HG03442 (cell line): ENCODE measurements around the gene MAN1C1.

Experiments used
- ATAC-seq: cut with Tn5 transposase; IDR thresholded peaks from one replicate; pipeline ENCODE4 v1.9.1; 2021; ENCODE audit warnings: mild to moderate bottlenecking, moderate library complexity; ENCODE audit not compliant: unreplicated experiment

MAN1C1 gene

DNA sequence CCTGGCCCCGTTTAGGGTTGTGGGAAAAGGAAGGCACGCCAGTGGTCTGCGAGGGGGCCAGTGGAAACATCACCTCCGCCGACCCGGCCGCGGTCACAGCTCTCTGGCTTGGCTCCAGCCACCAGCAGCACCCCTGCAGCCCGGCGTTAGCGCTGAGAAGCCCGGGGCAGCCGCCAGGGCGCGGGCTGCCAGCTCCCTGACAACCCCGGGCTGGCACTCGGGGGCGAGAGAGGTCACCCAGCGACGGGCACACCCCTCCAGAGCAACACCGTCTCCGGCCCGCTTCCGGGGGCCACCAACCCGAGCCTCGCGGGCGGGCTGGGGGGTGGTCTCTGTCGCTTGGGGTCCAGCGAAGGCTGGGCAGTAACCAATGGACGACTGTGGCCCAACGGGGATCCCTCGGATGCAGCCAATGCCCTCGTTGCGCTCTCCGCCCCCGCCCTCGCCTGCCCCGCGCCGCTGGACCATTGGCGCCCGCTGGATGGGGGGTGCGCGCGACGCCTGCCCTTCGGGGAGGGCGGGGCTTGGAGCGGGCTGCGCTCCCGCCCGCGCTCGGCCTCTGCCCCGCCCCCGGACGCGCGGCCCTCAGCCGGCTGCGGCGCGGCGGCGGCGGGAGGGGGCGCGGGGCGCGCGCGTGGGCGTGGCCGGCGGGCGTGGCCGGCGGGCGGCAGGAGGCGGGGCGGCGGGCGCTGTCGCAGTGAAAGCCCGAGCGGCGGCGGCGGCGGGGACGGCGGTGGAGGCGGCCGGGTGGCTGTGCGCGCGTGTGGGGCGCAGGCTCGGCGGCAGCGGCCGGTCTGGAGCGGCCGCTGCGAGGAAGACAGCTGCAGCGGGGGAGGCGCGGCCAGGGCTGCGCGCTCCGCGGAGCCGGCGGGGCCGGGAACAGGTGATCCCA, at the start of gene MAN1C1:
Gene MAN1C1, plus strand, starts transcription at position 697 of the 892 bp plus-strand sequence. CDS start 1,007 bp downstream, outside the sequence.
- ATAC-seq: peak; percentile 66

DNA sequence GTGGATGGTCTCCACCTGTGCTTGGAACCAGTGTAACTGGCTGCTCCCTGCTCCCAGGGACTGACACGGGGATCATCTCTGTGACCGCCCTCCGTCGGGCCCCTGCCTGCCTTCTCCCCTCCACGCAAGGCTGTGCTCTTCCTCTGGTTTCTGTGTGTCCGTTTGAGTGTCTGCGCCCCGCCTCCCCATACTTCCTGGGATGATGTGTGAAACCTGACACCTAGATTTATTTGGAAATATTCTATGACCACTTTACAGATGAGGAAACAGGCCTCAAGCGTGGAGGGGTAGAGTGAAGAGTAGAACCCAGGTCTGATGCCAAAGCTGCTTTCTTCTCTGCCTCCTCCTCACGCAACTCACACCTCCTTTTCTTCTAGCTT, 48.9 kb upstream of the MAN1C1 start:
- no peak for ATAC-seq

DNA sequence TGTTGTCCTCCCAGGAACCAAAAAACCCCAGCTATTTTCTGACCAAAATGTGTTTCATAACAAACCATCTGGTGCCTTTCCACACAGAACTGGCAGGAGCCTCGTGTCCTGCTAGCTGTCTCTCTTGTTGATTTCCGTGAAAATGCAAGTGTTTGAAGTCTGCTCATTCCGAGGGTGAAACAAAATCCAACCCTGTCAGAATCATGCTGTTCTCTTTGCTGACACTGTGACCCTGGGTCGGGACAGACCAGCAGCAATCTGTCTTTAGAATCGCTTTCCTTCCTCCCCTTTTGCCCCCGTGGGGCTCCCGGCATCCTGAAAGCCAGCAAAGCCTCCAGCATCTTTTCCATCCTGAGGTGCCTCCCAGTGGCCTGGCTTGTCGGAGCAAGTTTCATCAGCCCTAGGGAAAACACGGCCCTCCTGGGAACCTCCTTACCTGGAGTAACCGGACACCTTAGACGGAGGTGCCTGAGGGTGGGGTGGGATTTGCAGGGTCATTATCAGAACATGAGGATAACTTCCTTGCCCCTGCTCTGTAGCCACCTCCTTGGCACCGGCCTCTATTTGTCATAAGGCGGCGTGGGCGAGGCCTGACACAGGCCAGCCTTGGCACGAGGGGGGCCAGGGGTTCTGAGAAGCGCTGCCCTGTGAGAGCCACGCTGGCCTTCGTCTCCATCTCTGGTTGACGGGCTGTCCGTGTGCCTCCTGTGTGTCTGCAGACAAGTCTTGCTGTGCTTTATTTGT, 48.3 kb upstream of the MAN1C1 start:
- no peak for ATAC-seq

DNA sequence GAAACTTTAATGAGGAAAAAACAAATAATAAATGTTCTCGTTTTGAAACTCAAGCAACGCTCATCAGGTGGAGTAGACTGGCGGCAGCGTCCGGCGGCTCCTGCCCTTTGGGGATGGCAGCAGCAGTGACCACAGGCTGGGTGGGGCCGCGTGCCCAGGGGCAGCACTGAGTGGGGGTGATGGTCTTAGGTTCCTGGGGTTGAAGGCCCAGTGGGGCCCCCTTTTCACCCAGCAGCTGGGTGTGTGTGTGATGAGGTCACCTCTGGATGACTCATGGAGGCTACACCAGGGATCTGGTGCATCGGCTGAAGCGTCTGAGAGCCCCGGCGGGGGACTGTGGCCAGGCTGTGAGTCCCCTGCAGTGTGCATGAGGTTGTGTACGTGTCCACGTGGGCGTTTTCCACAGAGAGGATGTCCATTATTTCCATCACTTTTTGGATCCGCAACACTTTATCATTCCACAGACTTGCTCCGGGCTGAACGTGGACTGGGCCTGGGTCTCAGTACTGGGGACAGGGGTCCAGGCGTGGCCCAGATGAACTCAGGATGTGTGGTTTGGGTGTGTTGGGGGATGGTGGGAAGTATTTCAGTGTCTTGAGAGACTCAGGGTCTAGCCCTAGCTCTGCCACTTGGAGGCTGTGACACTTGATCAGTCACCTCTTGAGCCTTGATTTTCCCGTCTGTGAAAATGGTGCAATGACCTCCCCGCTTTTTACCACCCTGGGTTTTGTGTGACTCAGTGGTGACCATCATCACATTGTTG, 47.6 kb upstream of the MAN1C1 start:
- no peak for ATAC-seq

DNA sequence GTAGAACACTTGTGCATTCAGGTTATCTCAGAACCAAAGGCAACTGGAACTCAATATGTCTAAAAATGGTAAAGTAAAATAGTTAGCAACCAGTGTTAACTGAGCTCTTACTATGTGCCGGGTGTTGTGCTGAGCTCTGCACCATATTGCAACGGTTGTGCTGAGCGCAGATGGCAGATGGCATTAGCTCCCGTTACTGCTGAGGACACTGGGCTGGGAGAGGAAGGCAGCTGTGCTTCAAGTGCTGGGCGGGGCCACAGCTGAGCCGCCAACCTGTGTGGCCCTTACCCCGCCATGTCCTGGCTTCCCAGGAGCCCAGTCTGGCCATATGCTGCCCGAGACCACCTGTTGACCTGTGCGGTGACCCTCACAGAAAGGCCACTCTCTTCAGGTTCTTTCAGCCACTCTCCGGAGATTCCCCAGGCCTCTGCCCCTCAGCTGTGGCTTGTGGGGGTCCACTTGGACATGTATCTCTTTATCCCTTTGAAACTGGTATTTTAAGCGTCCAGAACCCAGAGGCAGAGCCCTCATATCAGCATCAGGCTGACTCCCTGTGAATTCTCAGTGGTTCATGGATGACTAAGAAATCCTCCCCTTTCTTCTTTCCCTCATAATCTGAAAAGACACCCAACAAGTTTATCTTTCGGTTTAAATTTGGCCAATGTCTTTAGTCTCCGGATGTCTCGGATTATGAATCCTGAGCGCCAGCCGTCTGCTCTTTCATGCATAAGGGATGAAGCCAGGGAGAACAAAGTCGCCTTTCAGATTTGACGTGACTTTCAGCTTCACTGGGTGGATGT, 46.8 kb upstream of the MAN1C1 start:
- ATAC-seq: no peak

DNA sequence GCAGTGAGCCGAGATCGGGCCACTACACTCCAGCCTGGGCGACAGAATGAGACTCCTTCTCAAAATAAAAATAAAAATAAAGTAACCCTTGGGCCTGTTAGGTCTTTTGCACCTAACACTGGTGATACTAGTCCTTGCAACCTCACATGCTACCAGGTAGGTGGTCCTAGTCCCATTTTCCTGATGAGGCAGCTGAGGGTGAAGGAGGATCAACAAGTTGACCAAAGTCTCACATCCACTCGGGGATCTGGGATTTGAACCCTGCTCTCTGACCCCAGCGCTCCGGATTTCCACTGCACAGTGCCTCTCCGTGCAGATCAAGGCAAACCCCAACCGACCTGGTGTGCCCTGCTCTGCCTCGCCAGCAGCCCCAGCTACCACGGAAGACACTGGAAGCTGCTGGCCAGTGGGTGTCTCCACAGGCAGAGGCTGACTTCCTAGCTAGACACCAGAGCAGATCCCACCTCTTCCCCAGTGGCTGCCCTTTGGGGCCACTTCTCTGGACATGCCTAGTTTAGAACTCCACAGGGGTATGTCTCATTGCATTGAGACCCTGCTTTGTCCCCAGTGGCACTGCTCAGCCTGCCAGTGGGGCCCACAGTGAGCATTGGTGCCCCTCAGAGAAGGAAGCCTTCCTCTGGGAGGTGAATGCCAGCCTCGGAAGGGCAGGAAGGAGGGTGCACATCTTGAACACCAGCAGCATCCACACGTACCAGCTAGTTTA, 45.6 kb upstream of the MAN1C1 start:
- ATAC-seq: no peak

DNA sequence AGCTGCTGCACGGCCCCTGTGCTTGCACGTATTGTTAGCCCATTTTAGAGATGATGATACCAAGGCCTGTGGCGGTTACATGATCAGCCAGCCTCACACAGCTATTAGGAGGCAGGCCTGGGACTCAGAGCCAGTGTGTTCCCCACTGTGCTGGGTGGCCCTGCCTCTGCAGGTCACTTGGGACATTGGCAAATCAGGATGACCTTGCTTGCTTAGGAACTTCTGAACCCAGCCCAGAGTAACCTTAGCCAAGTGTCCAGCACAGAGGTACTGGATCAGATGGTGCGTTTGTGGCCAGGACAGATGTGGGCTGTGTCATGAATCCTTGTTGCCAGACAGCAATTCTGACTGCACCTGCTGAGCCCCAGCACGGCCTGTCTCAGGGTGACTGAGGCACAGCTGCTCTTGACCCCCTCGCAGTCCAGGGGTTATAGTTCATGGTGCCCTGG, 45.0 kb upstream of the MAN1C1 start:
- no peak for ATAC-seq

DNA sequence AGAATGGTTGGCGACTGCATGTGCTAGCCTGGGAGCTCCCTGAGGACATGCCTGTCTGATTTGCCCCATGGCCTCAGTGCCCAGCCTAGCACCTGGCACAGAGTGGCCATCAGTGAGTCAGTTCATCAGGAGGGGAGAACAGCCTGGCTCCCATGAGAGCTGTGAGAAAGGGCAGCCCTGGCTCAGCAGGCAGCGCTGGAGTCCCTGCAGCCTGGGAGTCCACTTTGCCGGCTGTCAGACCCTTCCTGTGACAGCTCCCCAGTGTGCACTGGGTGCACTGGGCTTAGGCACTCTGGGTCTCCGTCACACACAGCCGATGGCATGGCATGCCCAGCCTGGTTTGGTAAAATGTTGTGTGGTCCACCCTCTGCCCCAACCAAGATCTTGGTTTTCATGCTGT, 44.5 kb upstream of the MAN1C1 start:
- ATAC-seq: no peak

DNA sequence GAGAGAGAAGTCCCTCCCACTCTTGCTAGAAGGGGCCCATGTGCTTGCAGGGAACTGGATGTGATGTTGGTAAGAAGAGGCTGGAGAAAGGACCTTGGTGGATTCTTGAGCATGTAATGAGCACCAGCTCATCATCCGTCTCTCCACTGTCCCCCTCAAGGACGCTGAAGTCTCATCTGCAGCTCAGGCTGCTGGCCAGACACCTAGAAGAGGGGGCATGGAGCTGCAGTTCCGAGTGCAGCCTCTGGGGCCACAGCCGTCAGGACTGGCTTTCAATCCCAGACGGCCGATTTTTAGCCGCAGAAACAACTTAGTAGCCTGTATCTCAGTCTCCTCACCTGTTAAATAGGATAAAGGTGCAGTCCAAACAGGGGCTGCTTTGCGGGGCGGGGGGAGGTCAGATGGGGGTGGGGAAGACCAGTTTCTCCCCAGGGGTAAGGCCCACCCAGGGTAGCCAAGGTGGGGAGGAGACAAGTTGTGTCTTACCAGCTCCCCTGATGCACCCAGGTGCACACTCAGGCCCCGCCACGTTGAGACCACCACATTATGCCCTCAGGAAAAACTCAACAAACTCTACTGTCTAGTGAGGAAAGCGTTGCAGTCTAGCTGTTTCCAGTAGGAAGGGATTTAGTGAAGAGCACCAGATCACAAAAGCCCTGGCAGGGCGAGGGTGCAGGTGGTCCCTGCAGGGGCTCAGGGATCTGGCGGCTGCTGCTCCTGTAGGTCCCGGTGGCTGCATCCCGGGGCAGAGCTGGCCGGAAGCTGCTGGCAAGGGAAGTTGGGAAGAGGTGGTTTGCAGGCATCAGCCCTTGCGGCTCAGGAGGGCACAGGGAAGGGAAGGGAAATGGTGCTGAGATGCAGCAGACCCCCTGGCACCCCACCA, 43.6 kb upstream of the MAN1C1 start:
- no peak for ATAC-seq

DNA sequence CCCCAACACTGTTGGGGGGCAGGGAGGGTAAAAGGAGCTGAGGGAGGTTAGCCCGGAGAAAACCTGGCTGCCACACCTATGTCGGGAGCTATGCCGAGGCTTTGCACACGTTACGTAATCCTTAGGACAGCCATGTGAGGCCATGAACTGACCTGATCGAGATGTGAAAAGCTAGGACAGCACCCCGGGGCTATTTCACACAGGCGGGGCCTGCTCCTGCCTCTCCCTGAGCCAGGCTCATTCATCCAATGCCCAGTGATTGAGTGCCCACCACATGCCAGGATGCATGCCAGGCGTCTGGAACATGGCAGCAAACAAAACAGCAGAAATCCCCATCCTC, 43.0 kb upstream of the MAN1C1 start:
- ATAC-seq: no peak

DNA sequence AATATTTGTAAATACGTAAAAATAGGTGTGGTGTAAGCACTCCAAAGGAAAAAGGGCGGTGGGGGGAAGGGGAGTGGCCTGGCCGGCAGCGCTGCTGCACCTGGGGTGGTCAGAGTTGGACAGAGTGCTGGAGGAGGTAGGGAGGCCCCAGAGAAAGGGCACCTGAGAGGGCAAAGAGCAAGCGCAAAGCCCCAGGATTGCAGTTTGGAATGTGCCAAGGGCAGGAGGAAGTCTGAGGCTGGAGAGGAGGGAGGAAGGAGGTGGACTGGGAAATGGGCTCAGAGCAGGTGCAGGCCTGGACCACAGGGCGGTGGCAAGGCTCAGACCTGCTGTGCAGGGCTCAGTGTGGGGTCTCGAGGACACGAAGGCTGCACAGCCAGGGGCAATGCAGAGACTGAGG, 42.6 kb upstream of the MAN1C1 start:
- ATAC-seq: no peak

DNA sequence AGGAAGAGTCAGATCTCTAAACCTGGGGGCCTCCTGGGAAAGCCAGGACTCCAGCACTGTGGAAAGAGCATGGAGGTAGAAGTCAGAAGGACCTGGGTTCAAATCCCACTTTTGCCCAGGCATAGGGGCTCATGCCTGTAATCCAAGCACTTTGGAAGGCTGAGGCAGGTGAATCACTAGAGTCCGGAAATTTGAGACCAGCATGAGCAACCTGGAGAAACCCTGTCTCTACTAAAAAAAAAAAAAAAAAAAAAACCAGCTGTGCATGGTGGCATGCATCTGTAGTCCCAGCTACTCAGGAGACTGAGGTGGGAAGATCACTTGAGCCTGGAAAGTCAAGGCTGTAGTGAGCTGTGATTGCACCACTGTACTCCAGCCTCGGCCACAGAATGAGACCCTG, 41.4 kb upstream of the MAN1C1 start:
- ATAC-seq: no peak

DNA sequence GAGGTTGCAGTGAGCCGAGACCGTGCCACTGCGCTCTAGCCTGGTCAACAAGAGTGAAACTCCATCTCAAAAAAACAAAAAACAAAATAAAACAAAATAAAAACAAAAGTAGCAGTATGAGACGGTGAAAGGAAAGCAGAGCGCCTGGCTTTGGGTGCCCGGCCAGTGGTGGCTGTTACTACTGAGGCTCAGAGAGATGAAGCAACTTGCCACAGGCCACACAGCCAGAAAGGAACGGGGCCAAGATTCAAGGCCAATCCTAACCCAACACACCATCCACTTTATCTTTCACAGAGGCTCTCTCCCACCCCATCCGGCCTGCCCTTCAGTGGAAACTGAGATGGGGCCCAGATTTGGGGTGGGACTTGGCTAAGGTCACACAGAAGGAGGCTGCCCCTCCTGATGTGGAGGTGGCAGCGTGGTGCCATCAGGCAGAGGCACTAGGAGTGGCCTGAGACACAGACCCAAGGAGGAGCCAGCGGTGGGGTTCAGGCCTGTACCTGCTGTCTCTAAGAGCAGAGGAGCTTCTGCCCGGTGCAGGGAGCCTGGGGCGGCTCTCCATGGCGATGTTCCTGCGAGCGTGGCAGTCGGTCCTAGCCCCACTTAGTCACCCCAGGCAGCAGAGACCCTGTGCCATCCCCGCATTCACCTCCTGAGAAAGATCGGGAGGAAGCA, 40.0 kb upstream of the MAN1C1 start:
- no peak for ATAC-seq

DNA sequence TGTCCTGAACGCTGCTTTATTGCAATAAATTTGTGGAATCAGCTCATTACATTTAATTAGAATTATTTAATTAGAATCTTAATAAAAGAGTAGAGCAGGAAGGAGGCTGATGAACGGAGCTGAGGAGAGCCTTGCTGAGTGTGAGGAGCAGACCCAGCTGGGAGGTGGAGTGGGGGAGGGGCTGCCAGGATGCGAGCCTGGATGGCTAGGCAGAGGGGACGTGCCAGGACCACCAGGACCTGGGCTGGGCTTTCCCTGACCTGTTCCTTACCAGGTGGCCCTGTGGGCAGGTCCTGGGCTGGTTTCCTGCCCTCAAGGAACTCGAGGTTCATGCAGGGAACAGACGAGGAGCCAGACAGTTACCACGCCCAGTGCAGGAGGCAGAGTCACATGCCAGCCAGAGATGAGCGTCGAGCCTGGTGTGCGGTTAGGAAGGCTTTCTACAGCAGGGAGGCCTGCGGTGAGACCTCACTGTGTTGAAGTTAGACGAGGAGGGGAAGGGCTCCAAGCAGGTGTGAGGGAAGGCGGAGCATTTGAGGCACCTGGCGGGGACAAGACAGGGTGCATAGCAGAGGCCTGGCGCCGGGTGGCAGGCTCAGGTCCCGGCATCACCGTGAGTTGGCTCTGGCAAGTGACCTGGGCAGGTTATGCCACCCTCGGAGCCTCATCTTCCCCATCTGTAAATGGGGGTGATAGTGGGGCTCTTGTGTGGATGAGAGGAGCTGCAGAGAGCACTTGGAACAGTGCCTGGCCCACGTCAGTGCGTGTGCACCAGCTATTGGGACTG, 39.3 kb upstream of the MAN1C1 start:
- ATAC-seq: no peak

DNA sequence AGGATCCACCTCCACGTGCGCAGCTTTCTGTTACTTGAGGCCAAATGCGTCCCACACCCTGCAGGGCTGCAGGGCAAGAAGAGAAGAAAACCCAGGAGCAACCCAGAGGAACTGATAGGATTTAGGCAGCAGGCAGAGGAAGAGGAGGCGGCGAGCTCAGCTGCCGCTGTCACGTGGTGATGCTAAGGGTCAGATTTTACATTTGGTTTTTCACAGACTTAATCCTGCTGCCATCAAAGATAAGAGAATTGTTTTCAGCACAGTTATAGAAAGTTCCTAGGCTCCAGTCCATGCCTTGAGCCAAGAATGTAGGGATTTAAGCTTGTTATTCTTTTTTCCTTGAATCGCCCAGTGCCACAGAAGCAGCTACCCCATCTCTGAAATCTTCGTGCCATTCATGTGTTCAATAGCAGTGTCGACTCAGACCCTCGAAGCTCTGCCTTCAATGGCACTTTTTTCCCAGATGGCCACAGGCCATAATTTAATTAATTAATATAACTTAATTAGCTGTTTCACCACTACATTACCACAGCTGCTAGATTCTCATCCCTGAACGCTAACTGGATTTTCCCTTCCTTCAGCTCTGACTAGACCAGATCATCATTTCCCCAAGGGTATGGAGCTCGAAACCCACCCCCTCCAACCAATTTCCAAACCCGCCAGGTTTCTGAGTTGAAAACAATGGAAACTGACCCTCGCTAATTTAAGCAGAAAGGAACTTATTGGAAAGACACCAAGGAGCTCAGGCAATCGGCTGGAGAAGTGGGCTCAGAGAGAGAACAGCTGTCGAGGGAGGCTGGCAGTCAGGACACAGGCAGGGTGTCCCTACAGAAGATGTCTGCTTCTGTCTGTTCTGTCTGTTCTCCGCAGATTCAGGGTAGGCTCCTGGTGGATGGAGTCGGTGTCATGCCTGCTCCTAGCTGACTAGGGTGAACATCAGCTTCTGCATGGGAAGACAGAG, 37.0 kb upstream of the MAN1C1 start:
- ATAC-seq: no peak

DNA sequence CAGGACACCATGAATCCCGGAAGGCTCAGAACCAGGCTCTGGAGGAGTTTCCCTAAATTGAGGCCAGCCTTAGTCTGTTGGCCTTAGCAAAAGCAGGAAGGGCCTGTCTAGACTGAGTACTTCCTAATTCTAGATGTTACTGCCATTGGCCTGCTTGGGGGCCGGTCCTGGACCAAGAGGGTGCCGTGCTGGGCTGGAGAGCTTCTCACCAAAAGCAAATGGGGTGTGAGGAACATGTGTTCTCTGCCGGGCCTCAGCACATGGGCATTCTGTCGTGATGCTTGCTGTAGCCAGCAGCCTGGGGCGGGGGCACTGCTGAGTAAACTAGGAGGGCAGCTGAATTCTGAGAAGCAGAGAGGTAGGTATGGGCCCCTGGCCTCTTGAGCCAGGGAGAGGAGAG, 35.7 kb upstream of the MAN1C1 start:
- no peak for ATAC-seq

DNA sequence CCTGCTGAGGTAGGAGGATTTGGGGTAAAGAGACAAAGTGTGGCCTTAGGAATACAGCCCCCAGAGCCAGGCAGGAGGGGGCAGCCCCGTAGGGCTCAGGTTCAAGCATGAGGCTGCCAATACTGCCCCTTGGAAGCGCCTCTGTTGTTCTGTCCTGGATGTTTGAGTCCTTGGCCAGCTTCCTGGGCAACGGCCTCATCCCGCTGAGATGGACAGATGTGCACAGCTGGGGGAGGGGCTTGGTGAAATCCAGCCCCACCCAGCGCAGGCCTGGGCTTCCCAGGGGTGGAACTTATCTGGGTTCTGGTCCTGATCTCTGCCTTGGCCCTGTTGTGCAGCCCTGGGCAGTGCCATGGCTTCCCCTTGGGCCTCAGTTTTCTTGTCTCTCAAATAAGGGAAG, 34.8 kb upstream of the MAN1C1 start:
- ATAC-seq: no peak
